Stomach smooth muscle (tissue), 2 donors: ENCODE measurements around the gene PRUNE2.

Source experiments
- H3K27ac ChIP-seq: one replicate; pipeline ENCODE4 v1.7.0; 2013; ENCODE audit warnings: mild to moderate bottlenecking, low read length, inconsistent platforms
- H3K27me3 ChIP-seq, 2 donors: one replicate each; pipeline ENCODE4 v1.7.0; 2013; ENCODE audit warnings: low read length in 2 of 2; ENCODE audit not compliant: insufficient read depth in 2 of 2, control insufficient read depth in 1 of 2
- H3K36me3 ChIP-seq, 2 donors: one replicate each; pipeline ENCODE4 v1.7.0; 2013; ENCODE audit warnings: low read length in 2 of 2; ENCODE audit not compliant: control insufficient read depth in 2 of 2, insufficient read depth in 2 of 2
- H3K4me1 ChIP-seq: one replicate; pipeline ENCODE4 v1.7.0; 2013; ENCODE audit warnings: low read length; ENCODE audit not compliant: control insufficient read depth, insufficient read depth
- H3K4me3 ChIP-seq, 2 donors: one replicate each; pipeline ENCODE4 v1.7.0; 2013; ENCODE audit warnings: low read length in 2 of 2
- H3K9ac ChIP-seq, 2 donors: one replicate each; pipeline ENCODE4 v1.7.0; 2013; ENCODE audit warnings: low read length in 2 of 2, mild to moderate bottlenecking in 1 of 2
- H3K9me3 ChIP-seq, 2 donors: one replicate each; pipeline ENCODE4 v1.7.0; 2013; ENCODE audit warnings: low read length in 2 of 2; ENCODE audit not compliant: control insufficient read depth in 2 of 2
- donor health status: healthy.
- donor health status: Pancreatic carcinoma.

The PRUNE2 gene

GRCh38 chr9:76613974-76614373, 291.9 kb downstream of the PRUNE2 start:
- Histone ChIP-seq H3K4me1 (peaks cover 3% of the 10 kb centered on the region), H3K4me3 (no peak overlapping the region), H3K27ac (no peak overlapping the region)

GRCh38 chr9:76613150-76613781, 292.6 kb downstream of the PRUNE2 start:
- H3K9ac ChIP-seq, result no peak overlapping the region

More at GRCh38 chr9:76613974-76614373, 291.9 kb downstream of the PRUNE2 start:
- peaks cover 3 to 8% of the 10 kb centered on the region in 2 donors for H3K36me3 ChIP-seq
- H3K9ac ChIP-seq, result no peak overlapping the region
- H3K9me3 ChIP-seq, result no peaks in the 10 kb centered on the region
- H3K27me3 ChIP-seq, result no peaks in the 10 kb centered on the region

GRCh38 chr9:76610011-76610352, 295.9 kb downstream of the PRUNE2 start:
- Histone ChIP-seq H3K27ac (no peak overlapping the region), H3K4me3 (no peak overlapping the region), H3K4me1 (peaks cover 3% of the 10 kb centered on the region), H3K36me3 (peaks cover 0 to 2% of the 10 kb centered on the region in 2 donors), H3K9ac (no peak overlapping the region), H3K27me3 (no peaks in the 10 kb centered on the region), H3K9me3 (no peaks in the 10 kb centered on the region)

More at GRCh38 chr9:76613150-76613781, 292.6 kb downstream of the PRUNE2 start:
- no peaks in the 10 kb centered on the region for H3K9me3 ChIP-seq
- H3K36me3 ChIP-seq, result peaks cover 0 to 4% of the 10 kb centered on the region in 2 donors
- no peak overlapping the region for H3K4me3 ChIP-seq
- peaks cover 3% of the 10 kb centered on the region for H3K4me1 ChIP-seq
- no peak overlapping the region for H3K27ac ChIP-seq
- no peaks in the 10 kb centered on the region for H3K27me3 ChIP-seq

GRCh38 chr9:76609285-76610010, 296.5 kb downstream of the PRUNE2 start:
- Histone ChIP-seq H3K4me3 (no peak overlapping the region), H3K4me1 (peaks cover 3% of the 10 kb centered on the region), H3K36me3 (peaks cover 0 to 2% of the 10 kb centered on the region in 2 donors), H3K27me3 (no peaks in the 10 kb centered on the region), H3K9me3 (no peaks in the 10 kb centered on the region), H3K9ac (no peak overlapping the region), H3K27ac (no peak overlapping the region)

GRCh38 chr9:76608575-76609273, 297.2 kb downstream of the PRUNE2 start:
- H3K27ac ChIP-seq, result no peak overlapping the region
- H3K27me3 ChIP-seq, result peaks cover 2 to 5% of the 10 kb centered on the region in 2 donors
- no peaks in the 10 kb centered on the region for H3K9me3 ChIP-seq
- H3K36me3 ChIP-seq, result peaks cover 0 to 2% of the 10 kb centered on the region in 2 donors
- H3K4me3 ChIP-seq, result no peak overlapping the region
- H3K4me1 ChIP-seq, result peaks cover 3% of the 10 kb centered on the region
- no peak overlapping the region for H3K9ac ChIP-seq

- Histone ChIP-seq H3K27me3 (peaks cover 2 to 5% of the 10 kb centered on the region in 2 donors), H3K9me3 (no peaks in the 10 kb centered on the region), H3K4me1 (peaks cover 3% of the 10 kb centered on the region), H3K27ac (no peak overlapping the region), H3K9ac (no peak overlapping the region), H3K4me3 (no peak overlapping the region), H3K36me3 (no peaks in the 10 kb centered on the region)
These were observed 298.0 kb downstream of the PRUNE2 start for GRCh38 chr9:76607730-76608436.

GRCh38 chr9:76605321-76605900, 300.5 kb downstream of the PRUNE2 start:
- no peak overlapping the region for H3K4me3 ChIP-seq
- peaks cover 10 to 11% of the 10 kb centered on the region in 2 donors for H3K27me3 ChIP-seq
- H3K36me3 ChIP-seq, result no peaks in the 10 kb centered on the region
- no peaks in the 10 kb centered on the region for H3K9me3 ChIP-seq
- no peak overlapping the region for H3K9ac ChIP-seq
- no peak overlapping the region for H3K27ac ChIP-seq
- peaks cover 3% of the 10 kb centered on the region for H3K4me1 ChIP-seq

GRCh38 chr9:76603931-76604570, 301.9 kb downstream of the PRUNE2 start:
- peaks cover 10 to 11% of the 10 kb centered on the region in 2 donors for H3K27me3 ChIP-seq
- no peaks in the 10 kb centered on the region for H3K36me3 ChIP-seq
- H3K4me1 ChIP-seq, result no peaks in the 10 kb centered on the region
- no peak overlapping the region for H3K4me3 ChIP-seq
- no peaks in the 10 kb centered on the region for H3K9me3 ChIP-seq
- no peak overlapping the region for H3K27ac ChIP-seq
- H3K9ac ChIP-seq, result no peak overlapping the region

GRCh38 chr9:76603448-76603895, 302.4 kb downstream of the PRUNE2 start:
- peaks cover 10 to 11% of the 10 kb centered on the region in 2 donors for H3K27me3 ChIP-seq
- no peak overlapping the region for H3K4me3 ChIP-seq
- H3K9me3 ChIP-seq, result no peaks in the 10 kb centered on the region
- no peaks in the 10 kb centered on the region for H3K4me1 ChIP-seq
- no peak overlapping the region for H3K9ac ChIP-seq
- H3K36me3 ChIP-seq, result no peaks in the 10 kb centered on the region
- H3K27ac ChIP-seq, result no peak overlapping the region

GRCh38 chr9:76602199-76602598, 303.7 kb downstream of the PRUNE2 start:
- Histone ChIP-seq H3K9me3 (no peaks in the 10 kb centered on the region), H3K36me3 (no peaks in the 10 kb centered on the region), H3K27me3 (peaks cover 10 to 11% of the 10 kb centered on the region in 2 donors), H3K9ac (no peak overlapping the region), H3K4me1 (no peaks in the 10 kb centered on the region), H3K27ac (no peak overlapping the region), H3K4me3 (no peak overlapping the region)
